ENCODE measurements around the gene LCP2.

- no peak for TF ChIP-seq CTCF (IDR thresholded peaks at IDR 0.05)
- TF ChIP-seq POLR2A (IDR thresholded peaks at IDR 0.05), result no peak
These were observed 77.4 kb downstream of the LCP2 start for GRCh38 chr5:170220191-170220590.
